H1 (cell line): ENCODE data around the gene ZNF385B. TPM values are rescaled to one million over a fixed set of nuclear protein-coding genes. Genes with fewer than 3 reads are reported as not detected.

Experiments
- ATF2 ChIP-seq: IDR thresholded peaks from 2 replicates; pipeline ENCODE4 v1.6.1; 2012; ENCODE audit warnings: low read length, inconsistent platforms
- CHD1 ChIP-seq: IDR thresholded peaks from 2 replicates; pipeline ENCODE4 v1.6.1; 2012; ENCODE audit warnings: low read depth, low read length, improper control_type of control experiment
- KDM4A ChIP-seq: IDR thresholded peaks from one replicate; pipeline ENCODE4 v1.7.1; 2012; ENCODE audit warnings: low read depth, mild to moderate bottlenecking, moderate library complexity, low read length, inconsistent platforms; ENCODE audit not compliant: severe bottlenecking
- polyA plus RNA-seq, 7 experiments: library from polyadenylated mRNA; depleted of rRNA in 3 of 7; stranded (reverse) in 5 of 7; unstranded in 2 of 7; fragments of >200 nt in 5 of 7; fragments of 200-250 nt in 2 of 7; gene quantifications; 1 replicate in 5 of 7; 2 replicates in 1 of 7; 4 replicates in 1 of 7; pipeline versions ENCODE4 v1.2.1 to v1.2.3, GENCODE V29; 2011 to 2013; ENCODE audit warnings: missing spikeins in 2 of 7, mixed read lengths in 2 of 7
- total RNA-seq: library from RNA; stranded (reverse); fragmentation: NEBNext Ultra II Directional; extraction: Animal tissue kit (Norgen Biotek cat#: 25700); gene quantifications from 2 replicates; pipeline ENCODE4 v1.2.1, GENCODE V29; 2021

Gene ZNF385B
- total and polyA plus RNA-seq, 2 of the 8 experiments (the other 6 are each of a cell fraction or from before 2014, with no cell fraction given) = 1.1 to 3.7 TPM

- TF ChIP-seq KDM4A (no peak), CHD1 (no peak), ATF2 (no peak)
Observed at GRCh38 chr2:179802051-179802882, 59.1 kb downstream of the ZNF385B start (continued).
